Common myeloid progenitor, CD34-positive (primary cell): ENCODE data around the gene WDR82.

Experiments used
- CTCF ChIA-PET: fragments of 350-600 bp; sonication (Branson Sonifier 250); formaldehyde crosslinking; loops from one replicate; lab custom pipeline; 2021; ENCODE audit warnings: antibody characterized with exemption; lab: Charles Lee
- POLR2A ChIA-PET: fragments of 350-600 bp; sonication (Branson Sonifier 250); formaldehyde crosslinking; loops from one replicate; lab custom pipeline; 2021; ENCODE audit warnings: antibody characterized with exemption; lab: Charles Lee
- DNase-seq, 3 donors: peaks; one replicate each; pipeline versions ENCODE4 v3.0.0 to v3.0.0-alpha.2; 2013
- H3K27ac ChIP-seq, 2 experiments: 1 replicate in 1 of 2; 2 replicates in 1 of 2; pipeline ENCODE4 v1.7.0; 2013; ENCODE audit warnings: inconsistent platforms in 2 of 2, low read length in 2 of 2, mild to moderate bottlenecking in 2 of 2, low read depth in 1 of 2, moderate library complexity in 1 of 2; ENCODE audit not compliant: severe bottlenecking in 2 of 2, insufficient read depth in 1 of 2, poor library complexity in 1 of 2
- H3K27me3 ChIP-seq, 5 experiments: replicated peaks in 2 of 5; 1 replicate in 3 of 5; 2 replicates in 2 of 5; pipeline versions ENCODE4 v1.6.1 to v1.7.0; 2013; ENCODE audit warnings: low read length in 4 of 5, mild to moderate bottlenecking in 2 of 5, moderate library complexity in 2 of 5, inconsistent platforms in 1 of 5; ENCODE audit not compliant: insufficient read depth in 5 of 5, control insufficient read depth in 4 of 5
- H3K36me3 ChIP-seq, 4 experiments: 1 replicate in 2 of 4; 2 replicates in 2 of 4; pipeline versions ENCODE4 v1.6.1 to v1.7.0; 2013; ENCODE audit warnings: low read length in 3 of 4, control low read depth in 1 of 4, mild to moderate bottlenecking in 1 of 4; ENCODE audit not compliant: control insufficient read depth in 4 of 4, insufficient read depth in 4 of 4
- H3K4me1 ChIP-seq, 4 experiments: 1 replicate in 3 of 4; 2 replicates in 1 of 4; pipeline versions ENCODE4 v1.6.1 to v1.7.1; 2013; ENCODE audit warnings: low read length in 3 of 4, mild to moderate bottlenecking in 3 of 4, control low read depth in 1 of 4, inconsistent platforms in 1 of 4, moderate library complexity in 1 of 4; ENCODE audit not compliant: control insufficient read depth in 4 of 4, insufficient read depth in 4 of 4; ENCODE audit errors: control extremely low read depth in 1 of 4
- H3K4me3 ChIP-seq, 7 experiments: 1 replicate in 4 of 7; 2 replicates in 3 of 7; pipeline versions ENCODE4 v1.5.1 to v1.7.0; 2013; ENCODE audit warnings: mild to moderate bottlenecking in 7 of 7, low read length in 6 of 7, moderate library complexity in 6 of 7, inconsistent platforms in 2 of 7, low read depth in 2 of 7, control low read depth in 1 of 7; ENCODE audit not compliant: insufficient read depth in 4 of 7, control insufficient read depth in 1 of 7; ENCODE audit errors: extremely low read depth in 1 of 7
- H3K9me3 ChIP-seq, 5 experiments: 1 replicate in 4 of 5; 2 replicates in 1 of 5; pipeline versions ENCODE4 v1.6.1 to v1.7.1; 2013; ENCODE audit warnings: low read length in 4 of 5, mild to moderate bottlenecking in 2 of 5, inconsistent platforms in 1 of 5, low read depth in 1 of 5, moderate library complexity in 1 of 5; ENCODE audit not compliant: control insufficient read depth in 4 of 5, insufficient read depth in 2 of 5; ENCODE audit errors: control extremely low read depth in 1 of 5
- WGBS: methylation state at CpG from one replicate; pipeline ENCODE4 v1.1.5; 2013; ENCODE audit not compliant: insufficient coverage; 5-methylcytosine and 5-hydroxymethylcytosine counted together

The WDR82 gene

GRCh38 chr3:52322466-52322865 lies 44.0 kb upstream of the WDR82 start:
- WGBS: 82% methylated on average over 7 of the region's 7 CpGs
- peaks cover 0 to 9% (median 3%) of the 10 kb centered on the region in 4 experiments for H3K36me3 ChIP-seq
- no peaks in the 10 kb centered on the region for H3K9me3 ChIP-seq
- peaks cover 0 to 7% (median 2%) of the 10 kb centered on the region in 4 experiments for H3K4me1 ChIP-seq
- ChIA-PET CTCF (interaction anchor here (23.2 kb wide), 1 partner anchor 31 kb away, joined by 471 read pairs; the partner anchor contains the start of gene GLYCTK), POLR2A (no interaction called here)
- H3K27me3 ChIP-seq: no peaks in the 10 kb centered on the region
- H3K27ac ChIP-seq: no peak overlapping the region
- no peak for DNase-seq
- H3K4me3 ChIP-seq: no peak overlapping the region

DNA sequence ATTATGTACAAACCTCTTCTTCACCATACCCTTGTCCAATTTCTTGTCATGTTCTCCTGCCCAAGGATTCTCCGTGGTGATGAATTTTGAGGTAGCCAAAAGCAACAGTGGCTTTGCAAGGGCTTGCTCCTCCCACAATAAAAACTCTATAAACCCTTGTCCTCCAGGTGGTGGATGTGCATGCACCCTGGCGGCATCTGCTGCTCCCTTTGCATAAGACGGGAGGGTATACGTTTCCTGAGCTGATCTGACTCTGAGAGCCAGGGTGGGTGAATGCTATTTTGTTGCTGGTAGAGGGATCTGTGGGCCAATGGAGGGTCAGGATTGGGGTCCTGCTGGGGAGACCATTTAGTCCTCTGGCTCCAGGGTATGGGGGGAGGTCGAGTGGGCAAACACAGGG lies 43.0 kb upstream of the WDR82 start:
- DNase-seq: no peak
- H3K27me3 ChIP-seq: no peaks in the 10 kb centered on the region
- POLR2A ChIA-PET: no interaction called here
- CTCF ChIA-PET: interaction anchor here (1.0 kb wide), 1 partner anchor 30 kb away, joined by 3 read pairs; no protein-coding TSS in a partner anchor
- no peaks in the 10 kb centered on the region for H3K9me3 ChIP-seq
- H3K27ac ChIP-seq: no peak overlapping the region
- peaks cover 0 to 6% (median 3%) of the 10 kb centered on the region in 4 experiments for H3K36me3 ChIP-seq
- no peak overlapping the region for H3K4me3 ChIP-seq
- peaks cover 0 to 11% (median 4%) of the 10 kb centered on the region in 4 experiments for H3K4me1 ChIP-seq
- 90% methylated on average over 4 of the region's 5 CpGs for WGBS

DNA sequence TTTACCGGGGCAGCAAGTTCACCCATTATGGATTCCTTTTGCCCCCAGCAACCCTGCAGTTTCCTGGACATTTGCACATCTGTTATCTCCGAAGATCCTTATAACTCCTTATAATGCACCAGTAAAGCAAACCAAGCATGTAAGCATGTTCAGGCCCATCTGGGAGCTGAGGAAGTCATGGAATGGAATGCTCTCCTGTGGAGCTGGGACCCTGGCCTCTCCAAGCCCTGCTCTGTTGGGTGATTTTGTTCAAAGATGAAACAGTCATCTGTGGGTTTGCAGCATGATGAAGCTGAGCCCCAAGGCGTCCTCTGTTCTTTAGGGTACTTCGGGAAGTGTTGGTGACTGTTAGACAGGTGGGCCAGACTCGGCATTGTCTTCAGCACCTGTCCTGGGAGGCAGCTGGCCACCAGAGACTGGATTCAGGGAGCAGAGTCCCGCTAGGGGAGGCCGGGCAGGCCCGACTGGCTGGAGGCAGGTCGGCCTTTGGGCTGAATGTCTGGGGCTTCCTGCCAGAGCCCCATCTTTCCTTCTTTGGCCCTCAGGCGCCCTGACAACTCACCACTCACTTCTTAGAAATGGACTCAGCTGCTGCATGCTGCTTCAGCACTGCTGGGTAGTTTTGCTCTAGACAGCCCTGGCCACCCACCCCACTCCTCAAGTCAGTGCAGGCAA lies 41.6 kb upstream of the WDR82 start:
- ChIA-PET POLR2A (no interaction called here), CTCF (interaction anchor here (0.7 to 5.6 kb wide), 9 partner anchors 8 to 99 kb away, joined by 3 to 34 read pairs (median 3); no protein-coding TSS in a partner anchor)
- H3K27ac ChIP-seq: no peak overlapping the region

DNA sequence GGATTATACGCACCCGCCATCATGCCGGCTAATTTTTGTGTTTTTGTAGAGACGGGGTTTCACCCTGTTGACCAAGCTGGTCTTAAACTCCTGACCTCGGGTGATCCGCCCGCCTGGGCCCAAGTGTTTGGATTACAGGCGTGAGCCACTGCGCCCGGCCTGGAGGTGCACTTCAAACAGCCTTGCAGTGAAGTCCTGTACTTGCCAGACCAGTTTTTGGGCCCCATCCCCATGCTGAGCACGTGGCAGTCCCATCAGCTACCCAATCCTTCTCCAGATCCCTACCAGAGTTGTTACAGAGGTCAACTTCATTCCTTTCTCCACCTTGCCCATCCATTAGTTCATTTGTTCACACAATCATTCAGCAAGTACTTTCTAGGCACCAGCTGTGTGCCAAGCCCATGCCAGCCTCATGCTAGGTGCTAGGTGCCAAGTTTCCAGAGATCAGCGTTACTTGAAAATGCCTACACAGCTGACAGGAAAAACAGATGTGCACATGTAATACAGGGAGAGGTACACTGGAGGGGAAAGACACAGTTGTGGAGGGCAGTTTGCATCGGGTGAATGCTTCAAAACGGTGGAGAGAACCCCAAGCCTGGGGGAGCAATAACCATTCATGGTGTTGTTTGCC lies 39.9 kb upstream of the WDR82 start:
- no peak for DNase-seq
- POLR2A ChIA-PET: no interaction called here
- no peak overlapping the region for H3K27ac ChIP-seq
- H3K4me1 ChIP-seq: peaks cover 0 to 11% (median 7%) of the 10 kb centered on the region in 4 experiments
- 93% methylated on average over 14 of the region's 14 CpGs for WGBS
- CTCF ChIA-PET: interaction anchor here (1.4 to 5.6 kb wide), 6 partner anchors 11 to 86 kb away, joined by 3 to 34 read pairs (median 5); no protein-coding TSS in a partner anchor
- no peaks in the 10 kb centered on the region for H3K9me3 ChIP-seq
- H3K4me3 ChIP-seq: peak overlapping the region in 1 of 7 experiments; percentile 61
- H3K36me3 ChIP-seq: peaks cover 0 to 9% (median 0%) of the 10 kb centered on the region in 4 experiments
- no peaks in the 10 kb centered on the region for H3K27me3 ChIP-seq

More for the DNA sequence above, 41.6 kb upstream of the WDR82 start:
- no peak for DNase-seq
- Histone ChIP-seq H3K4me1 (peaks cover 0 to 11% (median 4%) of the 10 kb centered on the region in 4 experiments), H3K4me3 (no peak overlapping the region), H3K9me3 (no peaks in the 10 kb centered on the region), H3K27me3 (no peaks in the 10 kb centered on the region), H3K36me3 (peaks cover 0 to 9% (median 0%) of the 10 kb centered on the region in 4 experiments)
- WGBS: 100% methylated on average over 6 of the region's 10 CpGs

DNA sequence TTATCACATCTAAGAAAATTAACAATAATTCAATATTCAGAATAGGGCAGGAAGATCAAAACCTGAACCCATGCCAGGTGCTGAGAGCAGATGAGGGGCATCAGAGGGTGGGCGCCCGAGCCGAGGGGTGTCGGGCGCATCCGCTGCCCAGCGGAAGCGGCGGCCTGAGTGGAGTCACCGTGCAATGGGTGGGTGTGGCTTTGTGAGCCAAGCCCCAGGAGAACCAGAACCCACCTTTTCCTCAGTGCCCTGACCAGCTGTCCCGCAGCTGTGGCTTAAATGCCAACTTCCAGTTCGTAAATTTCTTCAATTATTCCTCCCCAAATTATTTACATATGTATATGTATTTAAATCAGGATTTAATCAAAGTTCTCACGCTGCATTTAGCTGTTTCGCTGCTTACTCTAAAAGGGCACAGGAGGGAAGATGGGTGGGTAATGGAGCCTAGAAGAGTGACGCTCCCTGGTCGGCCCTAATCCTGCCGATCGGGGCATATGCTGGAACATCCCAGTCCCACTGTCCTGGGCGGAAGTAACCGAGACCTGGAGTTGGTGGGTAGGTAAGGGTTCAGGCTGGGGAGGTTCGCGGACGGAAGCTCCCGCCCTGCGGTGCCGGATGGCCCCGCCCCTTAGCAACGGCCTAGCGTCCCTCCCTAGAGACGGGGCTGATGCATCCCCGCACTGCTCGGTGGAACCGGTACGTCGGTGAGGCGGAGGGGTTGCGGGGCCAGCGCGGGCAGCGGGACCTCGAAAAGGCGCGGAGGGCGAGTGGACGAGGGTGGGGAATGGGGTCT lies 39.0 kb upstream of the WDR82 start:
- H3K36me3 ChIP-seq: peaks cover 0 to 9% (median 0%) of the 10 kb centered on the region in 4 experiments
- no peaks in the 10 kb centered on the region for H3K27me3 ChIP-seq
- no peaks in the 10 kb centered on the region for H3K9me3 ChIP-seq
- no peak overlapping the region for H3K27ac ChIP-seq
- 19% methylated on average over 37 of the region's 45 CpGs for WGBS
- ChIA-PET POLR2A (no interaction called here), CTCF (interaction anchor here (0.9 to 5.6 kb wide), 5 partner anchors 12 to 85 kb away, joined by 3 to 34 read pairs (median 4); no protein-coding TSS in a partner anchor)
- H3K4me3 ChIP-seq: peak overlapping the region in 4 of 7 experiments; percentile 39 to 73 (median 58)
- DNase-seq: peak; percentile 29 to 65 (median 62)
- peaks cover 0 to 11% (median 7%) of the 10 kb centered on the region in 4 experiments for H3K4me1 ChIP-seq

GRCh38 chr3:52315977-52316764 lies 37.7 kb upstream of the WDR82 start, which contains the start of gene DNAH1:
Gene DNAH1, plus strand, starts transcription at chr3:52316319. Its CDS starts 6,124 bp downstream, at chr3:52322443.
- DNase-seq: no peak
- WGBS: 94% methylated on average over 2 of the region's 3 CpGs
- Histone ChIP-seq H3K27ac (no peak within 1 kb of the TSS), H3K4me3 (no peak within 1 kb of the TSS), H3K36me3 (peaks cover 0 to 8% (median 0%) of the 10 kb centered on the region in 4 experiments), H3K9me3 (no peaks in the 10 kb centered on the region), H3K4me1 (peaks cover 0 to 11% (median 7%) of the 10 kb centered on the region in 4 experiments), H3K27me3 (no peaks in the 10 kb centered on the region)
- CTCF ChIA-PET: interaction anchor here (0.9 to 5.6 kb wide), 6 partner anchors 11 to 95 kb away, joined by 3 to 34 read pairs (median 4); no protein-coding TSS in a partner anchor
- POLR2A ChIA-PET: no interaction called here
